Spleen (tissue), 7 donors: ENCODE measurements around the gene ADCY2.

ENCODE experiments used
- CTCF ChIP-seq, 11 experiments: fragments of 200-600 bp in 7 of 11; fragments of 450-650 bp in 4 of 11; sonication (generic) in 4 of 11; IDR thresholded peaks in 8 of 11; conservative IDR thresholded peaks in 3 of 11; 1 replicate in 7 of 11; 2 replicates in 4 of 11; pipeline versions ENCODE4 v1.4.0 to v1.8.0; 2016 to 2021; ENCODE audit warnings: antibody characterized with exemption in 11 of 11, inconsistent platforms in 4 of 11, mild to moderate bottlenecking in 1 of 11
- POLR2AphosphoS5 ChIP-seq, 3 donors: sonication (generic); formaldehyde crosslinking; IDR thresholded peaks; one replicate each; pipeline ENCODE4 v1.5.1; 2017; ENCODE audit warnings: antibody characterized with exemption in 3 of 3
- donor health status: DM: no; HTN: no; CAD: no; lungs with moderate emphysema.
- donor health status: DM: no; HTN: no; CAD: no.
- donor health status: DM: no; HTN: no; CAD: no.

GRCh38 chr5:7857361-7857760, 461.4 kb downstream of the ADCY2 start:
- TF ChIP-seq CTCF (IDR thresholded peaks at IDR 0.05 in 8 of 11, conservative IDR thresholded peaks at IDR 0.05 in 3 of 11) (no peak), POLR2AphosphoS5 (IDR thresholded peaks at IDR 0.05) (no peak)
